Measurements from ENCODE around the gene KIAA1755. TPM values are rescaled to one million over a fixed set of nuclear protein-coding genes. Genes with fewer than 3 reads are reported as not detected.

Gene KIAA1755
- polyA plus RNA-seq, 1 experiment, result 2.9 TPM

DNA sequence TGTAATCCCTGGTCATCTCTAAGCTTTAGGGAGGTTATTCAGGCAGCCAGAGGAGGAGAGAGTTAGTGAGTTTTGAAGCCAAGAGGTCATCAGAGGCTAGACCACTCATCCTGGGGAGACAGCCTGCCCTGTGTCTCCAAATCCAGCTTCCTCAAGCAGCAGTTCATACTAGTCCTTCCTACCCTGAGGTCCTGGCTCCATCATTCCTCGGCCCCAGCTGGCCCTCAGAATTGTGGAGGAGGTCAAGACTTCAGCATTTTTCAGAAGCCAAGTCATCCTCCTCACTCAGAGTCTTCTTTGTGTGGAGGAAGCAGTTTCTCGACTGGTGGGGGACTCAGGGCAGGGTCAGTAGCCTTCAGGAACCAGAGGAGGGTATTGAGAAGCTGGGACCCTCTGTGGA lies 12.4 kb upstream of the KIAA1755 start:
- TF ChIP-seq, protein P1, sequence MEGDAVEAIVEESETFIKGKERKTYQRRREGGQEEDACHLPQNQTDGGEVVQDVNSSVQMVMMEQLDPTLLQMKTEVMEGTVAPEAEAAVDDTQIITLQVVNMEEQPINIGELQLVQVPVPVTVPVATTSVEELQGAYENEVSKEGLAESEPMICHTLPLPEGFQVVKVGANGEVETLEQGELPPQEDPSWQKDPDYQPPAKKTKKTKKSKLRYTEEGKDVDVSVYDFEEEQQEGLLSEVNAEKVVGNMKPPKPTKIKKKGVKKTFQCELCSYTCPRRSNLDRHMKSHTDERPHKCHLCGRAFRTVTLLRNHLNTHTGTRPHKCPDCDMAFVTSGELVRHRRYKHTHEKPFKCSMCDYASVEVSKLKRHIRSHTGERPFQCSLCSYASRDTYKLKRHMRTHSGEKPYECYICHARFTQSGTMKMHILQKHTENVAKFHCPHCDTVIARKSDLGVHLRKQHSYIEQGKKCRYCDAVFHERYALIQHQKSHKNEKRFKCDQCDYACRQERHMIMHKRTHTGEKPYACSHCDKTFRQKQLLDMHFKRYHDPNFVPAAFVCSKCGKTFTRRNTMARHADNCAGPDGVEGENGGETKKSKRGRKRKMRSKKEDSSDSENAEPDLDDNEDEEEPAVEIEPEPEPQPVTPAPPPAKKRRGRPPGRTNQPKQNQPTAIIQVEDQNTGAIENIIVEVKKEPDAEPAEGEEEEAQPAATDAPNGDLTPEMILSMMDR (IDR thresholded peaks at IDR 0.05; ENCODE audit: low read depth, low read length), result no peak
- H3K4me3 ChIP-seq (ENCODE audit: low read depth, low read length), result no peak overlapping the region
- H3K27ac ChIP-seq (ENCODE audit: low read depth, low read length), result peak overlapping the region; percentile 79
- DNase-seq (ENCODE audit: low read depth, low spot score), result peak; percentile 55
- POLR2A ChIA-PET, result no interaction called here
- CTCF ChIA-PET, result no interaction called here
- no peaks in the 10 kb centered on the region for H3K9me3 ChIP-seq (ENCODE audit: control insufficient read depth, insufficient read depth, low read length)
- no peaks in the 10 kb centered on the region for H3K27me3 ChIP-seq (ENCODE audit: control insufficient read depth, insufficient read depth, low read length)

DNA sequence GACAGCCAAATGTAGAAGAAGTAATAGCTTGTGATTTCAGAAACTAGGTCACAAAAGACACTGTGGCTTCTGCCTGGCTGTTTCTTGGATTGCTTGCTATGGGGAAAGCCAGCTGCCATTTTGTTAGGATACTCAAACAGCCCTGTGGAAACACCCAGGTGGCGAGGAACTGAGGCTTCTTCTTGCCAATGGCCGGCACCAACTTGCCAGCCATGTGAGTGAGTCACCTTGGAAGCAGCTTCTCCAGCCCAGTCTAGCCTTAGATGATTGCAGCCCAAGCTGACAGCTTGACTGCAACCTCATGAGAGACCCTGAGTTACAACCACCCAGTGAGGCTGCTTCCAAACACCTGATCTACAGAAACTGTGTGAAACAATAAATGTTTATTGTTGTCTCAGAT lies 11.9 kb upstream of the KIAA1755 start:
- Histone ChIP-seq H3K27ac (ENCODE audit: low read depth, low read length) (peak overlapping the region; percentile 79), H3K4me3 (ENCODE audit: low read depth, low read length) (no peak overlapping the region), H3K9me3 (ENCODE audit: control insufficient read depth, insufficient read depth, low read length) (no peaks in the 10 kb centered on the region), H3K27me3 (ENCODE audit: control insufficient read depth, insufficient read depth, low read length) (no peaks in the 10 kb centered on the region)
- POLR2A ChIA-PET, result no interaction called here
- CTCF ChIA-PET, result interaction anchor here (0.7 to 1.2 kb wide), 2 partner anchors 18 to 33 kb away, joined by 3 to 4 read pairs; no protein-coding TSS in a partner anchor
- TF ChIP-seq, protein P1 (IDR thresholded peaks at IDR 0.05; ENCODE audit: low read depth, low read length), result no peak
- no peak for DNase-seq (ENCODE audit: low read depth, low spot score)

DNA sequence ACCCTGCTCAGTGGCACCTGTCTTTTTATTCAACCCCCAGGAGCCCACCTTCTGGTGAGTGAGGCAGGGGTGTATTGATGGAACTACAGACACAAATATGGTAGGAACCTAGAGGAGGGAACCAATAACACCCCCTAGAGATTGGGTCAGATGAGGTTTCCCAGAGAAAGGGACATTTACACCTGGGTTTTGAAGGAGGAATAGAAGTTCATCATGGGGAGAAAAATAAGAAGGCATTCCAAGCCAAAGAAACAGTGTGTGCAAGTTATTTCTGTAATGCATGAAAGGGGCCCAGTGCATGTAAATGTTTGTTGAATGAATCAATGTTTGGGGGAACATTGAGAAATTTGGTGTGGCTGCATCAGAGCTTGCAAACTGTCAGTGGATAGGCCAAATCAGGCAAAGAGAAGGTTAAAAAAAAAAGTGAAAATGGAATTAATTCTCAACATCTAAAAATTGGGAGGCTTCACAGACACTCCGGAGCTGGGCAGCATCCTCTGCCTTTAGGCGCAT lies 11.1 kb upstream of the KIAA1755 start:
- TF ChIP-seq, protein P1 (IDR thresholded peaks at IDR 0.05; ENCODE audit: low read depth, low read length), result no peak
- H3K4me3 ChIP-seq (ENCODE audit: low read depth, low read length), result no peak overlapping the region
- H3K9me3 ChIP-seq (ENCODE audit: control insufficient read depth, insufficient read depth, low read length), result no peaks in the 10 kb centered on the region
- peak overlapping the region; percentile 79 for H3K27ac ChIP-seq (ENCODE audit: low read depth, low read length)
- ChIA-PET POLR2A (no interaction called here), CTCF (interaction anchor here (0.6 to 1.2 kb wide), 4 partner anchors 19 to 708 kb away, joined by 3 to 4 read pairs (median 4); no protein-coding TSS in a partner anchor)
- DNase-seq (ENCODE audit: low read depth, low spot score), result no peak
- H3K27me3 ChIP-seq (ENCODE audit: control insufficient read depth, insufficient read depth, low read length), result no peaks in the 10 kb centered on the region

DNA sequence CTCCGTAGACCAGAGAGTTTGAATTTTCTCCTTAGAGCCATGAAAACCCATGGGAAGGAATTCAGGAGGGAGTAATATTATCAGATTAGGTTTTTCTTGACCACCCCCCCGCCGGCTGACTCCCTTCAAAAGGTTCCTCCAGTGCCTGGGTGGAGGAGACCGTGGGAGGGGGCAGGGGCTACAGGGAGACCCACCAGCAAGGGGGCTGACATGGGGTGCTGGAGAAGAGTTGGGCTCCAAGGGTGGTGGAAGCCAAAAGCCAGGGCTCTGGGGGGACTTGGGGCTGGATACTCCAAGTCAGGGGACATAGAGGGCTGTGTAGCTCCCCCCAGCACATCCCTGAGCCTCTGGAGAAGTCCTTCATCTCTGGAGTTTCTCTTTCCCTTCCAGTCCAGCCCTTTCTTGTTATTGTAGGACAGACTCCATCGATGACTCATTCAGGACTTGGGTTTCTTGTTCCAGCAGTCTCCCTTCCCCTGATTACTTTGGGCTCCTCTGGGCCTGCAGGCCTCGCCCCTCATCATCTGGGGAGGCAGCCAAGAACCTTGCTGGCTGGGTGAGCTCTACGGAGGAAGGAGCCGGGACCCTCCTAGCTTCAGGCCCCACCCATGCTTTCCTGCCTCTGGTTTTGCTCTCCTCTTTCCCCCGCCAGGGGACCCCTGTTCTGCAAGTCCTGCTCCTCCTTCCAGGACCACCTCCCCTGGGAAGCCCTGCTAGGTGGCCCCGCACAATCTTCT lies 10.5 kb upstream of the KIAA1755 start:
- Histone ChIP-seq H3K27ac (ENCODE audit: low read depth, low read length) (peak overlapping the region; percentile 77), H3K27me3 (ENCODE audit: control insufficient read depth, insufficient read depth, low read length) (no peaks in the 10 kb centered on the region), H3K4me3 (ENCODE audit: low read depth, low read length) (no peak overlapping the region), H3K9me3 (ENCODE audit: control insufficient read depth, insufficient read depth, low read length) (no peaks in the 10 kb centered on the region)
- TF ChIP-seq, protein P1 (IDR thresholded peaks at IDR 0.05; ENCODE audit: low read depth, low read length), result no peak
- peak; percentile 92 for DNase-seq (ENCODE audit: low read depth, low spot score)
- ChIA-PET POLR2A (interaction anchor here (0.6 kb wide), 1 partner anchor 15 kb away, joined by 3 read pairs; no protein-coding TSS in a partner anchor), CTCF (interaction anchor here (0.6 to 1.2 kb wide), 5 partner anchors 16 to 707 kb away, joined by 3 to 4 read pairs (median 3); no protein-coding TSS in a partner anchor)

DNA sequence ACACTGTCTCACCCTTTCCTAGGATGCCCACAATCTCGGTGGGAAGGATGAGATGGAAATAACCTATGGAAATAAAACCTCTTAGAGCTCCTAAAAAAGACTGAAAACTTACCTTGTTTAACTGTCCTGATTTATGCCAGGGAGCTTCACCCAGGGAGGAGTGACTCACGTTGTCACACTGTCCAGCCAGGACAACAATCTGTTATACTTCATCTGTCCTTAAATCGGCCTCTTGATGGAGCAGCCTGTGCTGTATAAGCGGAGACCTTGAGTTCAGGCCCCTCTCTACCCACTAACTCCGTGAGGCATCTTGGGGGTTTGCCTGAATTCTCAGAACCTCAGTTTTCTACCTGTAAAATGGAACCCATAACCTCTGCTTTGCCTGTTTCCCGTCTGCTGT lies 9.2 kb upstream of the KIAA1755 start:
- H3K9me3 ChIP-seq (ENCODE audit: control insufficient read depth, insufficient read depth, low read length), result no peaks in the 10 kb centered on the region
- TF ChIP-seq, protein P1 (IDR thresholded peaks at IDR 0.05; ENCODE audit: low read depth, low read length), result no peak
- DNase-seq (ENCODE audit: low read depth, low spot score), result no peak
- H3K27me3 ChIP-seq (ENCODE audit: control insufficient read depth, insufficient read depth, low read length), result no peaks in the 10 kb centered on the region
- no peak overlapping the region for H3K4me3 ChIP-seq (ENCODE audit: low read depth, low read length)
- ChIA-PET CTCF (interaction anchor here (2.0 kb wide), 1 partner anchor 48 kb away, joined by 7 read pairs; no protein-coding TSS in a partner anchor), POLR2A (no interaction called here)
- no peak overlapping the region for H3K27ac ChIP-seq (ENCODE audit: low read depth, low read length)
